Mononuclear cell (primary cell): ENCODE measurements around the gene IGSF9. TPM values are rescaled to one million over a fixed set of nuclear protein-coding genes. Genes with fewer than 3 reads are reported as not detected.

ENCODE experiments used
- H3K27me3 ChIP-seq: 2 replicates; pipeline ENCODE4 v1.6.0; 2011; ENCODE audit warnings: low read length, control low read depth; ENCODE audit not compliant: insufficient read depth
- H3K4me1 ChIP-seq: 2 replicates; pipeline ENCODE4 v1.5.1; 2011; ENCODE audit warnings: mild to moderate bottlenecking, low read length, control low read depth; ENCODE audit not compliant: insufficient read depth
- H3K4me3 ChIP-seq: 2 replicates; pipeline ENCODE4 v1.5.1; 2011; ENCODE audit warnings: mild to moderate bottlenecking, low read length, moderate library complexity
- H3K9me3 ChIP-seq: 2 replicates; pipeline ENCODE4 v1.5.1; 2011; ENCODE audit warnings: low read depth, mild to moderate bottlenecking, control low read depth, low read length
- total RNA-seq: library from RNA; depleted of rRNA; stranded (reverse); fragments of >200 nt; gene quantifications from one replicate; pipeline ENCODE4 v1.2.3, GENCODE V29; 2012

Gene IGSF9
- total RNA-seq, 1 donor: not detected

- H3K9me3 ChIP-seq: no peaks in the 10 kb centered on the region
- no peak overlapping the region for H3K4me3 ChIP-seq
- H3K27me3 ChIP-seq: peaks cover 30% of the 10 kb centered on the region
- H3K4me1 ChIP-seq: peaks cover 18% of the 10 kb centered on the region
Observed at GRCh38 chr1:159943278-159943640, 2.2 kb downstream of the IGSF9 start.

DNA sequence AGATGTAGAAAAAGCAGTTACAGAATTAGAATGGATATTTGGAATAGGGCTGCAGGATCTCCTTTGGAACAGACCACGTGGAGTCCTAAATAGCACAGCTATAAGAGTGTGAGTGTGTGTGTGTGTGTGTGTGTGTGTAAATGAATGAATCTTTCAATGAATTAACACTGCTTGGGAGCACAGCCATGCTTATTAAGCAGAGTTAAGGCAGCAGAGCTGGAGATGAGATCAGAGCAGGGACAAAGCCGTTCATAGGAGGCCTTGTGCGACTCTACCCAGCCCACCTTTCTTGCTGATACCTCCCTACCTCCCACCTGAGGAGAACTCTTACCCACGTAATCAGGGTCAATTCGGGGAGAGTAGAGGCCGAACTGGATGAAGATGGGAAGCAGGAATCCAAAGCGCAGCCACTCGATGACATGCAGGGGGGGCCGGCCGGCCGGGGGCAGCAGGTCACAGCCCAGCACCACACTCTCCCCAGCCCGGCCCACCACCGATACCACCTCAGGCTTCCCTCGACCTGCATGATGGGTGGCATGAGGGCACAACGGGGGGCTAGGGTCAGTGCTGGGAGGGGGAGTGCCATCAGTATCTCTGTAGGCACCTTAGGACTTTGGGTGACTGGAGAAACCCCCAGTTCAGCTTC is 2.7 kb downstream of the IGSF9 start:
- Histone ChIP-seq H3K4me1 (peaks cover 23% of the 10 kb centered on the region), H3K27me3 (peaks cover 30% of the 10 kb centered on the region), H3K9me3 (no peaks in the 10 kb centered on the region), H3K4me3 (no peak overlapping the region)

- H3K9me3 ChIP-seq: no peaks in the 10 kb centered on the region
- H3K4me1 ChIP-seq: peaks cover 32% of the 10 kb centered on the region
- peaks cover 30% of the 10 kb centered on the region for H3K27me3 ChIP-seq
- H3K4me3 ChIP-seq: no peak overlapping the region
Observed at GRCh38 chr1:159941591-159942560, 3.5 kb downstream of the IGSF9 start.

- peaks cover 39% of the 10 kb centered on the region for H3K4me1 ChIP-seq
- H3K27me3 ChIP-seq: peaks cover 24% of the 10 kb centered on the region
- H3K9me3 ChIP-seq: no peaks in the 10 kb centered on the region
- no peak overlapping the region for H3K4me3 ChIP-seq
Observed at GRCh38 chr1:159941141-159941540, 4.3 kb downstream of the IGSF9 start.

GRCh38 chr1:159940006-159940620 is 5.3 kb downstream of the IGSF9 start:
- no peak overlapping the region for H3K4me3 ChIP-seq
- H3K4me1 ChIP-seq: peaks cover 40% of the 10 kb centered on the region
- peaks cover 14% of the 10 kb centered on the region for H3K27me3 ChIP-seq
- no peaks in the 10 kb centered on the region for H3K9me3 ChIP-seq

DNA sequence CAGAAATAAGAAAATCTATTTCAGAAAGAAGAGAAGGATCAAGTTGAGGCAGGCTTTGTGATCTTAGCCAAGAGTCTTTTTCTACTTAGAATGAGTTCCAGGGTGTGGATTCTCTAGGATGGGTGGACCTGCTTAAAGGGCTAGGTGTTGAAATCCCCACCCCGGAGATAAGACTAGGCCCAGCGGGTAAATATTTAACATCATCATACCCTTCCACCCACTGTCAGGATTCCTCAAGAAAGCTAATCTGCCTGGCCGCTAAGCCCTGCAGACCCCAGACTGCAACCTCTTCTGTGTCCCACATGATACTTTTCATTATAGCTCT is 5.8 kb downstream of the IGSF9 start:
- H3K9me3 ChIP-seq: no peaks in the 10 kb centered on the region
- H3K4me3 ChIP-seq: no peak overlapping the region
- peaks cover 38% of the 10 kb centered on the region for H3K4me1 ChIP-seq
- peaks cover 10% of the 10 kb centered on the region for H3K27me3 ChIP-seq

GRCh38 chr1:159938905-159939677 is 6.3 kb downstream of the IGSF9 start:
- Histone ChIP-seq H3K27me3 (peaks cover 4% of the 10 kb centered on the region), H3K9me3 (no peaks in the 10 kb centered on the region), H3K4me1 (peaks cover 38% of the 10 kb centered on the region), H3K4me3 (no peak overlapping the region)

DNA sequence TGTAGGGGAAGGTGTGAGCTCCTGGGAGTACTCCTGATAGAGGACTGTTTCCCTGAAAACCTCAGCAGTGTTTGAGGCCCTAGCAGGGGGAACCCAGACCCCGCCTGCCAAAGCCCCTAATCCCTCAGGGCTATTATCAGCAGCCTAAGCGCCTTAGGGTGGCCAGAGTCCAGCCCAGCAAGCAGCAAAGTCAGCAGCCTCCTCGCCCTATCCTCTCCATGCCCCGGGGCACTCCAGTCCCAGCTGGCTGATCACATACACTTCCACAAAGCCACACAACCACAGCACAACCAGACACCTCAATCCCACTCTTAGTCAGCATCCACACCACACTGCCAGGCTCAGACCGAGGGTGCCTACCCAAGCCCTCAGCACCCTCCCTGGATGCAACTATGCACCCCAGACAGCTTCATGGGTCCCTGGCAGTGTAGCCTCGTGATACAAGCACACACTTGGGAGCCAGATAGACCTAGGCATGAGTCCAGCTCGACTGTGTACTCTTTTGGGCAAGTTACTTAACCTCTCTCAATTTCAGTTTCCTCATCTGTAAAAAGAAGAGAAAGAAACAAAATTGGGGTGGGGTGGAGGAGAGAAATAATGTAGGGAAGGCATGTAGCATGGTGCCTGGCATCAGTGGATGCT is 7.1 kb downstream of the IGSF9 start:
- H3K4me3 ChIP-seq: no peak overlapping the region
- H3K9me3 ChIP-seq: no peaks in the 10 kb centered on the region
- H3K4me1 ChIP-seq: peaks cover 38% of the 10 kb centered on the region
- H3K27me3 ChIP-seq: no peaks in the 10 kb centered on the region

DNA sequence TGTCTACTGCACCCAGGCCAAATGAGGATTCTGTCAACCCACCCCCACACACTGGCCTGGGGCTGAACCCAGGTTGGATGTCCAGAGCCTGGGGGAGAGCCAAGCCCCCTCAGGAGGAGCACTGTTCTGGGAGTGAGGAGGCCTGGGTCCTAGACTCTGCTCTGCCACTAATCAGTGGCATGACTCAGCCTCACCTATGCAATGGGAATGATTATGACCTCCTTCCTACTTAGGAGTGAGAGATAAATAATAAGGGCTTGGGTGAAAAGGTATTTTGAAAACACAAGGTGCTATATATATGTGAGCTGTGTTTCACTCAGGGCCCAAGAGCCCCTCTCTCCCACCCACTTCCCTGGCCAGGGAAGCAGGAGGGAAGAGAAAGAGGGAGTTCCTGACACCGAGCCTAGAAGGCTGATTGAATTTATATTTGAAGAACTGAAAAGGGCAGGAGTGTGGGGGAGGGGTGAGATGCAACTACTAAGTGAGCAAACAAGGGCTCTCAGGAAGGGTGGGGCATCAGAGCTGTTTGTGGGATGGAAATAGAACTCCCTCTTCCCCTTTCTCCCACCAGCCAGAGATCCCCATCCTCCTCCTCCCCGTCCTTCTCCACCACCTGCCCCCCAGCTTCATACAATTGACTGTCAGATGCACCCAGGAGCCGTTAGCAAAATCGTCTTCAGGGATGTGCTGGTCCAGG is 8.2 kb downstream of the IGSF9 start:
- Histone ChIP-seq H3K4me1 (peaks cover 38% of the 10 kb centered on the region), H3K4me3 (no peak overlapping the region), H3K9me3 (no peaks in the 10 kb centered on the region), H3K27me3 (no peaks in the 10 kb centered on the region)

DNA sequence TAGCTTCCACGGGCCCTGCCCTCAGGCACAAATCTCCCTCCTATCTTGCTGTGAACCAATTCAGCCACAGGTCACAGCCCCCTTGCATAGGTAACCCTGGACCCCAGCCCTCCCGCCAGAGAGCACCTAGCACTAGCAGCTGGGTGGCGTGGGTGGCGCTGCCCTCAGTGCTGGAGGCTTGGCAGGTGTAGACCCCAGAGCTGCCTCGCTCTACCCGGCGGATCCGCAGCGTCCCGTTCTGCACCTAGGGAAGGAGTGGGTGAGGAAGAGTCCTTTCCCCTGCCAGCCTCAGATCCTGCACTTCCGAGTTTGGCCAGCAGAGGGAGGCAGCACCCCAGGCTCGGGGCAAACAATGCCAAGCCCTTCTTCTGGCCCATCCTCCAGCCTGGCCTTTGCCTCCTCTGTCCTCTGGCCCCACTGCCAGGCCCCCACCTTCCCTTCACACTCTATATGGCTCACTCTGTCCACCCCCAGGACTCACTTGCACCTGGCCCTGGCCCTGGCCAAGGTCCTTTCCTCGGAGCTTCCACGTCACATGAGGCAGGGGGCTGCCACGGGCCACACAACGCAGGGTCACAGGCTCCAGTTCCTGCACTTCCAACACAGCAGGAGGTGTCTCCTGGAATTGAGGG is 9.0 kb downstream of the IGSF9 start:
- Histone ChIP-seq H3K9me3 (no peaks in the 10 kb centered on the region), H3K27me3 (no peaks in the 10 kb centered on the region), H3K4me1 (peaks cover 38% of the 10 kb centered on the region), H3K4me3 (no peak overlapping the region)

DNA sequence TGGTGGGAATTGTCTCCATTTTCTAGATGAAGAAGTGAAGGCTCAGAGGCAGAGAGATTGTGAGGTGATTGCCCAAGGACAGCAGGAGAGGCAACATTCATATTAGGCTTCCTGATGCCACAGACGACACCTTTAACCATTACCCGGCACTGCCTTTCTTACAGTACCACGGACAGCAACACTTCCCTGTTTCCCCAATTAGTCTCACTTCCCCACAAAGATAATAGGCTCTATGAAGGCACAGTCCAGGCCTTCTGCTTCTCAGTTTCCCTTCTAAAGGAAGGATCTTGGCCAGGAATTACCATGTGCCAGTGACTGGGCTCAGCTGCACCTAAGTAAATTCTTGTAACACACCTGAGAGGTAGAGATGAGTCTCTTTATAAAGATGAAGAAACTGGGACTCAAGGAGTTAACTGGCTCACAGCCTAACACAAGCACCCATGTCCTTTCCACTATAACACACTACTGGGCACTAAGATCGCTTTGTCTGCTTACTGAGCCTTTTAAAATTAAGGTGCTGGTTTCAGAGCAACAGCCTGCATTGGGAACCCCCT is 9.6 kb downstream of the IGSF9 start:
- H3K4me1 ChIP-seq: peaks cover 38% of the 10 kb centered on the region
- H3K9me3 ChIP-seq: no peaks in the 10 kb centered on the region
- H3K27me3 ChIP-seq: no peaks in the 10 kb centered on the region
- H3K4me3 ChIP-seq: no peak overlapping the region

DNA sequence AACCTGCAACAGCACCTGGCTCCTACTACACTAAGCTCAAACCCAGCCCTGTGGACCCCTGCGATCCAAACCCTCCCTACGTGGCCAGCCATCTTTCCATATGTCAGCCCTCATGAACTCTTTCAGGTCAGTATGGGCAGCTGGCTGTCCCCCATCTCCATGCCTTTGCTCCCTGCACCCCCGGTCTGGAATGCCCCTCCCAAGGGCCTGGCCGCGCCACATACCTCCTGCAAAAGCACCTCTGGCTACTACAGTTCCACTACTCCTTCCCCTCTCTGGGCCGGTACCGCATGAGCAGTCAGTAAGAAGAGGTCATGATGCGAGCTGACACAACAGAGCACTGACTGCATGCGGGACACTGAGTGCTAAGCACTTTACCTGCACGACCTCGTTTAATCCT is 10.1 kb downstream of the IGSF9 start:
- Histone ChIP-seq H3K27me3 (no peaks in the 10 kb centered on the region), H3K4me3 (no peak overlapping the region), H3K9me3 (no peaks in the 10 kb centered on the region), H3K4me1 (peaks cover 38% of the 10 kb centered on the region)

GRCh38 chr1:159934136-159935039 is 11.0 kb downstream of the IGSF9 start:
- no peaks in the 10 kb centered on the region for H3K9me3 ChIP-seq
- H3K27me3 ChIP-seq: no peaks in the 10 kb centered on the region
- peaks cover 38% of the 10 kb centered on the region for H3K4me1 ChIP-seq
- no peak overlapping the region for H3K4me3 ChIP-seq
